Esophagus muscularis mucosa (tissue), 3 donors: ENCODE measurements around the gene PAK4.

Experiments
- EP300 ChIP-seq: sonication (generic); formaldehyde crosslinking; IDR thresholded peaks from one replicate; pipeline ENCODE4 v1.6.1; 2017; ENCODE audit warnings: antibody characterized with exemption
- TF ChIP-seq, protein P1 (sequence below), 3 experiments: fragments of 200-600 bp in 2 of 3; fragments of 450-650 bp in 1 of 3; sonication (generic) in 2 of 3; IDR thresholded peaks; one replicate each; pipeline ENCODE4 v1.5.1; 2017 to 2019; ENCODE audit warnings: antibody characterized with exemption in 3 of 3, mild to moderate bottlenecking in 2 of 3, moderate library complexity in 1 of 3

DNA sequence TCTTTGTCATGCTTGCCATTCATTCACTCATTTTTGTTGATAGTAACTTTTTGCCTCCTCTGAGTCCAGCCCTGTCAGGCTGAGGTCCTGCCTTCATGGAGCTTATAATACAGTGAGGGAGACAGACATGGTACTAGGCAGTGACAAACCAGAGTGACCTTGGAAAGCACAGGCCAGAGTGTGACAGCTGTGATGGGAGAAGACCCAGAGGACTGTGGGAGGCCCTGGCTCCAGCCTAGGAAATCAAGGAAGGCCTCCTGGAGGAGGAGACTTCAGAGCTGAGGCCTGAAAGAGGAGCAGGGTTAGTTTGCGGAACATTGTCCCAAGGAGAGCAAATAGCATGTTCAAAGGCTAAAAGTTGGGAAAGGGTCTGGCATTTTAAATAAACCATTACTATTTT, 20.5 kb downstream of the PAK4 start:
- TF ChIP-seq, protein P1, sequence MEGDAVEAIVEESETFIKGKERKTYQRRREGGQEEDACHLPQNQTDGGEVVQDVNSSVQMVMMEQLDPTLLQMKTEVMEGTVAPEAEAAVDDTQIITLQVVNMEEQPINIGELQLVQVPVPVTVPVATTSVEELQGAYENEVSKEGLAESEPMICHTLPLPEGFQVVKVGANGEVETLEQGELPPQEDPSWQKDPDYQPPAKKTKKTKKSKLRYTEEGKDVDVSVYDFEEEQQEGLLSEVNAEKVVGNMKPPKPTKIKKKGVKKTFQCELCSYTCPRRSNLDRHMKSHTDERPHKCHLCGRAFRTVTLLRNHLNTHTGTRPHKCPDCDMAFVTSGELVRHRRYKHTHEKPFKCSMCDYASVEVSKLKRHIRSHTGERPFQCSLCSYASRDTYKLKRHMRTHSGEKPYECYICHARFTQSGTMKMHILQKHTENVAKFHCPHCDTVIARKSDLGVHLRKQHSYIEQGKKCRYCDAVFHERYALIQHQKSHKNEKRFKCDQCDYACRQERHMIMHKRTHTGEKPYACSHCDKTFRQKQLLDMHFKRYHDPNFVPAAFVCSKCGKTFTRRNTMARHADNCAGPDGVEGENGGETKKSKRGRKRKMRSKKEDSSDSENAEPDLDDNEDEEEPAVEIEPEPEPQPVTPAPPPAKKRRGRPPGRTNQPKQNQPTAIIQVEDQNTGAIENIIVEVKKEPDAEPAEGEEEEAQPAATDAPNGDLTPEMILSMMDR (IDR thresholded peaks at IDR 0.05) = no peak
- no peak for TF ChIP-seq EP300
